RWPE1 (cell line): ENCODE data around the gene SPRR4.

Experiments
- CTCF ChIA-PET: fragments of 350-600 bp; sonication (Branson Sonifier 250); formaldehyde crosslinking; extraction: SDS; loops from one replicate; lab custom pipeline; 2021; lab: Yijun Ruan, JAX
- POLR2A ChIA-PET: fragments of 400-600 bp; formaldehyde crosslinking; extraction: SDS; loops from one replicate; lab custom pipeline; 2020; ENCODE audit warnings: antibody characterized with exemption; ENCODE audit not compliant: low non-redundant PET; lab: Yijun Ruan, JAX
- DNase-seq: peaks from one replicate; pipeline ENCODE4 v3.0.0; 2012; ENCODE audit warnings: low spot score
- H3K27ac ChIP-seq: fragments of 450-650 bp; 2 replicates; pipeline ENCODE4 v1.5.1; 2017
- TF ChIP-seq, protein P1 (sequence below): fragments of 450-650 bp; conservative IDR thresholded peaks from 2 replicates; pipeline ENCODE4 v1.5.1; 2017; ENCODE audit warnings: low read depth, mild to moderate bottlenecking

The SPRR4 gene

DNA sequence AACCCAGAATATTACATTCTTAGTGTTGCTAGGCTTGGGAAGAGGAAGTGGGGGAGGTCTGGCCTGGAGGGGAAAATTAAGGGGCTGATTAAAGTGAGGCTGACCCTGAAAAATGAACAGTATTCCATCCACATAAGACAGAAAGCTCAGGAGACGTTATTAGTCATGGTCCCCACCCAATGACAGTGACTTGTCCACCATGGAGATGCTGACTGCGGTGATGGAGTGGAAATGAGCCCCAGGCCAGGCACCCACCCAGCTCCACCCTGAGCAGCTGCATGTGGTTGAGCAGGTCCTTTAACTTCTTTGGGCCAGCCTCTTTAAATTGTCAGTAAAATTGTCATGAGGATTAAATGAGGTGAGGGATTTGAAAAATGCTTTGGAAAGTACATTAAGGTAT is 1.4 kb upstream of the SPRR4 start:
- TF ChIP-seq, protein P1, sequence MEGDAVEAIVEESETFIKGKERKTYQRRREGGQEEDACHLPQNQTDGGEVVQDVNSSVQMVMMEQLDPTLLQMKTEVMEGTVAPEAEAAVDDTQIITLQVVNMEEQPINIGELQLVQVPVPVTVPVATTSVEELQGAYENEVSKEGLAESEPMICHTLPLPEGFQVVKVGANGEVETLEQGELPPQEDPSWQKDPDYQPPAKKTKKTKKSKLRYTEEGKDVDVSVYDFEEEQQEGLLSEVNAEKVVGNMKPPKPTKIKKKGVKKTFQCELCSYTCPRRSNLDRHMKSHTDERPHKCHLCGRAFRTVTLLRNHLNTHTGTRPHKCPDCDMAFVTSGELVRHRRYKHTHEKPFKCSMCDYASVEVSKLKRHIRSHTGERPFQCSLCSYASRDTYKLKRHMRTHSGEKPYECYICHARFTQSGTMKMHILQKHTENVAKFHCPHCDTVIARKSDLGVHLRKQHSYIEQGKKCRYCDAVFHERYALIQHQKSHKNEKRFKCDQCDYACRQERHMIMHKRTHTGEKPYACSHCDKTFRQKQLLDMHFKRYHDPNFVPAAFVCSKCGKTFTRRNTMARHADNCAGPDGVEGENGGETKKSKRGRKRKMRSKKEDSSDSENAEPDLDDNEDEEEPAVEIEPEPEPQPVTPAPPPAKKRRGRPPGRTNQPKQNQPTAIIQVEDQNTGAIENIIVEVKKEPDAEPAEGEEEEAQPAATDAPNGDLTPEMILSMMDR, result no peak
- ChIA-PET POLR2A (no interaction called here), CTCF (no interaction called here)
- H3K27ac ChIP-seq, result no peak overlapping the region
- no peak for DNase-seq

DNA sequence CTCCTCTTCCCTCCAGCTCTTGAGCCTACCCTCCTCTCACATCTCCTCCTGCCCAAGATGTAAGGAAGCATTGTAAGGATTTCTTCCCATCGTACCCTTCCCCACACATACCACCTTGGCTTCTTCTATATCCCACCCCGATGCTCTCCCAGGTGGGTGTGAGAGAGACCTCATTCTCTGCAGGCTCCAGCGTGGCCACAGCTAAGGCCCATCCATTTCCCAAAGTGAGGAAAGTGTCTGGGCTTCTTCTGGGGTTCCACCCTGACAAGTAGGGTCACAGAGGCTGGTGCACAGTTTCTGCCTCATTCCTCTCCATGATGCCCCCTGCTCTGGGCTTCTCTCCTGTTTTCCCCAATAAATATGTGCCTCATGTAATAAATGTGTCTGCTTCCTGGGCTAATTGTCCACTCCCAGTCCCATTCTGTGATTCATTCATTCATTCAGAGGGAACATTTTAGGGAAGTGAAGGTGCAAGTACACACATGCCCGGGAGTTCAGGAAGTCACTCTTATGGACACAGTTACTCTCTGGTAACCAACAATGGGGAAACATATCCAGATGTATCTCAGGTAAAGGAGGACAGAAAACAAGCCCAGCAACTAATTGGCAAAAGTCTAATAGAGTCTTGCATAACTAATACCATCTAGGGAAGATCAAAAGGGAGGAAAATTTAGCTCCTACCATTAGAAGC is 1.9 kb downstream of the SPRR4 start:
- peak overlapping the region; percentile 59 for H3K27ac ChIP-seq
- peak; percentile 46 for DNase-seq
- CTCF ChIA-PET, result interaction anchor here (1.0 kb wide), 1 partner anchor 18 kb away, joined by 4 read pairs; no protein-coding TSS in a partner anchor
- TF ChIP-seq, protein P1, result no peak
- POLR2A ChIA-PET, result no interaction called here

DNA sequence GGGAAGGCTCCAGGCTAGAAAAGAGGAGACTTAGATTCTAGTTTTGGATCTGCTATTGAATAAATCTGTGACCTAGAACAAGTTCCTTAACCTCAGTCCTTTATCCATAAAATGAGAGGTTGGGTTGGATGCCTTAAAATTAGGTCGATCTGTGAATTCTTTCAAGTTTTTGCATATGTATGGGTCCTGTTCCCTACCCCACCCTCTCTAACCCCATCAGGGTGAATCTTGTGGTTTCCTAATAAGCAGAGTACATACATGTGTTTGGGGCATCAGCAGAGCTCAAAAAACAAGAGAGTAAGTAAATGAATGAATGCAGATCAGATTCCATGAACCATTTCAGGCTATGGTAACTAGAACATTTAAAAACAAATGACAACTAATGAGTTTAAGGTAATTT is 6.2 kb downstream of the SPRR4 start:
- ChIA-PET CTCF (no interaction called here), POLR2A (no interaction called here)
- DNase-seq, result no peak
- no peak overlapping the region for H3K27ac ChIP-seq
- TF ChIP-seq, protein P1, result no peak

DNA sequence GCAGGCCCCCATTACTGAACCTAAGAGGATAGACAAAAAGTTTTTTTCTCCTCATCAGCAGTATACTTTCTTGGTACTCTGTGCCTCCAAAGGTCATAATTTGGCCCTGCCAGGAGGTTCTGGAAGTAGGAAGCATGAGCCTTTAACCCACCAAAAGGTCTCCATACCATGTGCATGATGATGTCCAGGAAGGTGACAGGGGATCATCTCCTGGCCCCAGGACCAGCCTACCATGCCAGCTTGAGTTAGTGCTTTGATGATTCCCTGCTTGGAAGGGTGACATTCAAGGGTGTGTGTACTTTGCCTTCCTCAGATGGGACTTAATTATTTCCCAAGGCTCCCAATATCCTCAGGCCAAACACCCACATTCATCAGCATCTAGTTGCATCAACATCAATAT is 7.2 kb downstream of the SPRR4 start:
- no peak for DNase-seq
- H3K27ac ChIP-seq, result no peak overlapping the region
- CTCF ChIA-PET, result no interaction called here
- TF ChIP-seq, protein P1, result no peak
- POLR2A ChIA-PET, result no interaction called here

DNA sequence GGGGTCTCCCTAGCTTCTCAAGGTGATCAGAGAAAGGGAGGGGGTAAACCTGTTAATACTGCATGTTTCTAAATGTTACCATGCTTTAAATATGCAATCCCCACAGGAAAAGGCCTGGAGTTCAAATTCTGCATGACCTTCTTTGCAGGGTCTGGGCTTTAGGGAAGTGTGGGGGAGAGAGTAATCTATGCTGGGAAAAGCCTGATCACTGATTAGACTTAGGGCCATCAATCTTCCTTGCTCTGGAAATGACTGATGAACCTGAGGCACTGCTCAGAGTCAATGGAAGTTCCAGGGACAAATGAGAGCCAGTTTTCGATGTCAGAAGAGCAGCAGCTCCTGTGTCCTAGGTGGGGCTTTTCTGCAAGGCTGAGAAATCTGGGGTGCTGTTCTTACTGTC is 10.2 kb downstream of the SPRR4 start:
- H3K27ac ChIP-seq, result no peak overlapping the region
- POLR2A ChIA-PET, result no interaction called here
- TF ChIP-seq, protein P1, result no peak
- CTCF ChIA-PET, result interaction anchor here (0.7 to 1.4 kb wide), 2 partner anchors 63 to 70 kb away, joined by 3 read pairs; no protein-coding TSS in a partner anchor
- no peak for DNase-seq

DNA sequence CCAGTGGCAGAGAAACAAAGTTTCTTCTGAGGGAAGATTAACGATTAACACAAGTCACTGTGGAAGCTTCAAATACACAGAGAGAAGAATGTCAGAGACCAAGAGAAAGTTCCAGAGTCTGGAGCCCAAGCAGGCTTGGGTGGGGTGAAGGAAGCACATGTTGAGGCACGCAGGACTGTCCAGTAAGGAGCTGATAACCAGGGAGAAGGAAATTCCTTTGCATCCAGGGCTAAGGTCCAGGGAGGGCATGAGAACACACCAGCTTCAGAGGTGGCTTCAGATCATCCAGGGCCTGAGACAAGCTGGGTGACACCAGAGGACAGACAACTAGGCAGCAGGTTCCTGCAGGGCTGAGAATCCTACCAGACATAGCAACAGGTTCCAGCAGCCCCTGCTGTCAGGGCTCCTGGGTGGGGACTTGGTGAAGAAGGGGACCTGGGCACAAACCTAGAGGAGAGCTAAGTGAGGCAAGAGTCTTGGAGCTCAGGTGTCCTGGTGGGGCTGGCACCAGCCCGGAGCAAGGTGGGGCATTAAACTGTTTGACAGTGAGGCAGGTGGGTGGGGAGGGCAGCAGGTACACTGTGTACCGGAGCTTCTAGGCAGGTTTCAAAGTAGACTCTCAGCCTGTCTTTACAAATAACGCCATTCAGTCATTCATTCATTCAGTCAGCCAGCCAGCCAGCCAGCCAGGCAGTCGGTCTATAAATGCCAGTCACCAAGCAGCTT is 10.9 kb downstream of the SPRR4 start:
- H3K27ac ChIP-seq, result no peak overlapping the region
- POLR2A ChIA-PET, result no interaction called here
- no peak for DNase-seq
- TF ChIP-seq, protein P1, result no peak
- CTCF ChIA-PET, result interaction anchor here (0.6 to 1.4 kb wide), 3 partner anchors 14 to 70 kb away, joined by 3 to 4 read pairs (median 3); no protein-coding TSS in a partner anchor
